ENCODE data around the gene DLGAP1. TPM values are rescaled to one million over a fixed set of nuclear protein-coding genes. Genes with fewer than 3 reads are reported as not detected.

Gene DLGAP1
- total RNA-seq, 1 experiment from 2014 or later: 2.9 TPM

GRCh38 chr18:3784949-3785348, 670.2 kb downstream of the DLGAP1 start:
- DNase-seq (ENCODE audit: low read depth): no peak

- DNase-seq (ENCODE audit: low read depth): no peak
Observed at GRCh38 chr18:3782901-3783300, 672.2 kb downstream of the DLGAP1 start.

- DNase-seq (ENCODE audit: low read depth): no peak
Observed at GRCh38 chr18:3777719-3778118, 677.4 kb downstream of the DLGAP1 start.

GRCh38 chr18:3777122-3777521, 678.0 kb downstream of the DLGAP1 start:
- DNase-seq (ENCODE audit: low read depth): no peak

DNA sequence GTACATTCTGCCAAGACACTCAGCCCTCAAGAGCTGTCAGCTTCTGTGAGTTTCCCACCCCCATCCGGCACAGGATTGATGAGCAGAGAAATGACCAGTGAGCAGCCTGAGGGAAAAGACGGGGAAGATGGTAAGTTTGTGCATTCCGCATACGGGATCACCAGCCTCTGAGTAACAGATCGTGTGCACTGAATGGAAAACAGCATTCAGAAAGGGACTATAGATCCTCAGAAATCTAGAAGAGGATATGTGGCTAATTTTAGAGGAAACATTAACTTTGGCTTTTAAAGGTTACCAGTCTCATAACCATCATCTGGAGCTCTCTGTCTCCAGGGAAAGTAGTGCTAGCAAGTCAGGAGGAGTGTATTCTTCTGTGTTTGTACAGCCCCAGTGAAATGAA, 679.1 kb downstream of the DLGAP1 start:
- DNase-seq (ENCODE audit: low read depth): no peak

DNA sequence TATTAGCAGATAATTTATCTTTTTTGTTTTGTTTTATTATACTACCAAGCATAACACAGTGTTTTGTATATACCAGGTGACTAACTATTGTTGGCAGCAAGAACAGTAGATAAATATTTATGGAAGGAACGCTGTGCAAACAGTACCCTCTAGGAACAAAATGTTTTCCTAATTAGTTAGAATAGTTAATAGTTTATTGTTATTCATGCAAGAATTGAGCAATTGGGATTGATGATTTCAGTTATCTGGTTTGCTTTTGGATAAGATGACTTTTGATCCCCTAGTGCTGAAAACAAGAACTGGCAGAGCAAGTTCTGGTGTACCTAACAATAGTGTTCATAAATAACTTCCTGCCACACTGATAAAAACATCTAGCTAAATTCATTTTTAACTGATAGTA, 681.8 kb downstream of the DLGAP1 start:
- no peak for DNase-seq (ENCODE audit: low read depth)

DNA sequence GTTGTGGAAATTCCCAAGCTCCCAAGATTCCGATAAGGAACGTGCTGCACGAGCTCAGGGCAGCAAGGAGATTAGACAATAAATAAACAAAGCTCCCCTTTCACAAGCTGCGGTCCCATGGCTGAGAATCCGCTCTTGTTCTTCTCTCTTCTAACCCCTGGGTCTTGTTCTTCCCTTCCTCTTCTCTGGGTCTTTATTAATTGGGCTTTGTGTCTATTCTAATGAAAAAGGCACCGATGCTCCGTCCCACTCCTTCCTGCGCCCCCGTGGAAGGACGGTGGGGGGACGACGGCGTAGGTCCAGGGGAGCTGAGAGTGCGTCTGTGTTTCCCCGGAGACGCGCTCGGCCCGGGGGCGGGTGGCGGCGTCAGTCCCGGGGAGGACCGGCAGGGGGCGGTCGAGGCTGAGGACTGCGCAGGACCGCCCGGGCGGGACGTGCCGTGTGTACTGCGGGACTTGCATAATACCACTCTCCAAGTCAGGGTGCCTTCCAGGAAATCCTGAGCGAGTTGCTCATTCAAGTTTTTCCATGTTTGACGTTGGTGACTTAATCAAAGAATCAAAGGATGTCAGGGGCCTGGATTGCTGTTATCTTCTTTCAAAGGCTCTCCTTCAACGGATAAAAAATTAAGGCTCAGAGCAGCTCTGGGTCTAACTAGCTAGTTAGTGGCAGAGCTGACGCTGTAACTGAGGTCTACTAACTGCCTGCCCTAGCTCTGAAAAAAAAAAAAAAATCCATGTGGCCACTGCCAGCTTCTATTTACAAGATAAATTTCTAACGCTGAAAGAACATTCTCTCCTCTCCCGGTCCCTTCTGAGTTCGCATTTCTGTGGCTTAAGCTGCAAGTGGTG, 683.8 kb downstream of the DLGAP1 start:
- DNase-seq (ENCODE audit: low read depth): peak; percentile 79

DNA sequence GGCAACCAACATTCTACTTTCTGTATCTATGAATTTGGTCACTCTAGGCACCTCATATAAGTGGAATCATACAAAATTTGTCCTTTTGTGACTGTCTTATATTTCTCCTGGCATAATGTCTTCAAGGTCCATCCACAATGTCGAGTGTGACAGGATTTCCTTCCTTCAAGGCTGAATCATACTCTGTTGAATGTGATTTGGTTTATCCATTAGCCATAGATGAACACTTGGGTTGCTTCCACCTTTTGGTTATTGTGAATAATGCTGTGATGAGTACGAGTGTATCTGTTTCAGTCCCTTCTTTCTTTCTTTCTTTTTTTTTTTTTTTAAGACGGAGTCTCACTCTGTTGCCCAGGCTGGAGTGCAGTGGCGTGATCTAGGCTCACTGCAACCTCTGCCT, 693.8 kb downstream of the DLGAP1 start:
- no peak for DNase-seq (ENCODE audit: low read depth)

DNA sequence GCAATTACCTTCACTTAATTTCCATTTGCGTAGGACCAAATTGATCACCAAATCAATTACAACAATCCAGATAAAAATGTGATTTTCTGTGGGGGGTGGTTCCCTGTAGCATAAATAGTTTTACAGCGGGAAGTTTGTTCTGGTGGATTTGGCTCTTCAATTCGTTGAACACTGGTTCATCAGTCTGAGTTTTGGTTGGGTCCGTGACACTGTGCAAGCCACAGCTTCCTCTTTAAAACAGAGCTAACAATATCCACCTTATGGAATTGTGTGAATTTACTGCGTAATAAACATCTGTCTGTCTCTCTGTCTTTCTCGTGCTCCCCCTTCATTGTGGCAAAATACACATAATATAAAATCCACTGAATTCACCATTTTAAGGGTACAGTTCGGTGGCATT, 694.4 kb downstream of the DLGAP1 start:
- DNase-seq (ENCODE audit: low read depth): no peak

- DNase-seq (ENCODE audit: low read depth): no peak
Observed at GRCh38 chr18:3759099-3759498, 696.0 kb downstream of the DLGAP1 start.

DNA sequence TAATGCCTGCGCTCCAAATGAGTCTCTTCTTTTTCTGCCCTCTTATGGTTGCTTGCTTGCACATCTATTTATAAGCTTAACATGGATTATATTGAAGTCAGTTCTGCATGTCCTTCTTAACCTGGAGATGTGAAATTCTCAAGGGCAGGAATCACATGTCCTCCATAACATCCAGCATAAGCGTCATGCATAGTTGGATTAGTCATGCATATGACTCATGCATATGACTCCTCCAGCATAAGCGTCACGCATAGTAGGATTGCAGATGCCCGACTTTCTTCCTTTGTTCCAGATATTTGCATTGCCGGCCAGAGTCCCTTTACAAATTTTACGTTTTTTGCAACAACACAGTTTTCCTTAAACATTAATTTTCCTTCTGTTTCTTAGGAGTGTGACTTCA, 696.6 kb downstream of the DLGAP1 start:
- peak; percentile 46 for DNase-seq (ENCODE audit: low read depth)

- DNase-seq (ENCODE audit: low read depth): no peak
Observed at GRCh38 chr18:3757361-3757760, 697.7 kb downstream of the DLGAP1 start.

DNA sequence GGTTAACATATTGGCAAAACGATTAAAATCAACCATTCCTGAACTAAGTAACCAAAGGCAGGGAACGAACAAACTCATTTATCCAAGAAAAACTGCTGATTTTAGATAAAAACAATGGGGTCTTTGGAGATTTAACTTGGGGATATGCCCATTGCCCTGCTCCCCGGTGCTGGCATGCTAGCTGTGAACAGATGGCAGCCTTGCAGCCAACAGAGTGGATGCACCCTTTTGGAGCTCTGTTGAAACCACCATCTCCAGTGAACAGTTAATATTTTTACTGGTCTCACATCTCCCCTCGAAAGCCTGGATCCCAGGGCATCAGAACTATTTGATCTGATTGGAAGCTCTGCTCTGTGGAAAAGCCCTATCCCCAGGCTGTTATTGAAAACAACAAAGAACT, 702.0 kb downstream of the DLGAP1 start:
- DNase-seq (ENCODE audit: low read depth): no peak

- DNase-seq (ENCODE audit: low read depth): no peak
Observed at GRCh38 chr18:3748086-3748485, 707.0 kb downstream of the DLGAP1 start.

DNA sequence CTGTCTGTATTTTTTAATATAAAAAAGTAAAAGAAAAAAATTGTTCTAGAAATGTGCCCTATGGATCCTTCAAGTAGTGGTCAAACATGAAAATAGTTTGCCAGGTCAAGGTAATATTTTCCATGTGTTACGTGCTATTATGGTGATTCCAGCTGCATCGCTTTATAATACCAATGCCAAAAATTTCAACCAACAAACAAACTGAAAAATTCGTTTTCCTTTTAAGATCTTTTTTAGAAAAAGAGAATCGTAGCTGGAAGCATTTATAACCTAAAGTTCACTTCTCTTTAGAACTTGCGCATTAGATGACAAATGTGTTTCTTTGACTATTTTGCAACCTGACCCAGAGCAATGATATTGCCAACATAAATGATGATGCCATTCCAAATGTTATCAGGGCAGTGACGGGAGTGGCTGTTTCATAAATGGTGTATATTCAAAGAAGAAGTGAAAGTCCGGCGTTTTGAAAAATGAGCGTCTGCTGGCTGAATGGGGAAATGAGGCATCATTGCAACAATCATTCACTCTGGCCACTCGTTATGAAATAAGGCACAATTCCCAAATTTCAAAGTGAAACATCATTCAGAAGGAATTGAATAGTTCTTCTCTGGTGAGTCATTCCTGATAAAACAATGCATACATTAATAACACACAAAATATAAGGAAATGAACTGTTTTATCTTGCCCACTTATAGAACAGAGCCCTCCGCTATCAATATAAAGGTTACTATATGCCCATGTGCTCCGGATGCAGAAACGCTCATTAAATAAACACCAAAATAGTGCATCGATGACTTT, 707.7 kb downstream of the DLGAP1 start:
- peak; percentile 2 for DNase-seq (ENCODE audit: low read depth)

GRCh38 chr18:3742541-3742940, 712.6 kb downstream of the DLGAP1 start:
- no peak for DNase-seq (ENCODE audit: low read depth)

GRCh38 chr18:3741333-3741732, 713.8 kb downstream of the DLGAP1 start:
- no peak for DNase-seq (ENCODE audit: low read depth)

GRCh38 chr18:3728704-3729437, 726.2 kb downstream of the DLGAP1 start:
- no peak for DNase-seq (ENCODE audit: low read depth)

GRCh38 chr18:3727274-3727673, 727.8 kb downstream of the DLGAP1 start:
- DNase-seq (ENCODE audit: low read depth): no peak

DNA sequence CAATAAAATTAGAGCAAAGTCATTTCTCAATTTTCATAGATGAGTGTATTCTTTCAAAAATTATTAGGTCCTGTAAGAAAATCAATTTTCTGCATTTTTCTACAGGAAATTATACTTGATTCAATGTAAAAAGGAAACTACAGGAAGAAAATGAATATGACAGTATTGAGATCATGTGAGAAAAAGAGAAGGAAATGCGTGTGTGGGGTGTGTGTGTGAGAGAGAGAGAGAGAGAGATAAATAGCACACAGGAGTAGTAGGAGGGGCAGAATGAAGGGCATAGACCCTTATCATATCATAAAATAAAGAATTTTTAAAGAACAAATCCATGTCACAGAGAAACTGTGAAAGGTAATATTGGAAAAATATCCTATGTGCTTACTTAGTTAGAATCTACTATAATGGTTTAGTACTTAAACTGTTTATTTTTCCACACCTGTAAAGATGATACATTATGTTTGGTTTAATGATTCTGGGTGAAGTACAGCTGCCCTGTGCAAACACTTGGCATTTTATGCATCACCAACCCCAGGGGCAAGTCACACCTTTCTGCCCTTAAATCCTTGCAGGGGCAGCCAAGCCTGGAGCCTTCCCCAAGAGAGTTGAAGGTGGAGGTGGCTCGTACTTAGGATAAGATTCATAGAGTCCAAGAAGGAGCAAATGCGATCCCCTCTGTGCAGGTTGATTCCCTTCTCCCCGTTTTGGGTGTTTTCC, 728.7 kb downstream of the DLGAP1 start:
- no peak for DNase-seq (ENCODE audit: low read depth)

DNA sequence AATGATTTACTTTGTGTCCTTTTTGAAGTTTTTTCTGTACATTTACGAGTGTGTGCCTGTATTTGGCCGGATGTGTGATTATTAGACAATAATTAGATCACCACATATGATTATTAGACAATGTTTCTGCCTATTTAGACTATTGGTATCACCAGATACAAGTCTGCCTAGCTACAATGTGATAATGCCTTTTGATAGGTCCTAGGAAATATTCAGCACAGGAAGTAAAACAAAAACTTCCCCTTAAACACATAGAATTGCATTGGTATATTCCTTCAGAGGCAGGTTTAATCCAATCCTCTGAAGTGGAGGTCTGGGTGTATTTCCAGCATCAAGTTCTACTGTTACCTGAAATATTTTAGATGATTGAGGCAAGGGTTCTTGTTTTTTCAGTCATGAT, 730.0 kb downstream of the DLGAP1 start:
- no peak for DNase-seq (ENCODE audit: low read depth)

GRCh38 chr18:3723554-3723953, 731.6 kb downstream of the DLGAP1 start:
- DNase-seq (ENCODE audit: low read depth): no peak
